Neural progenitor cell (in vitro differentiated cells): Measurements from ENCODE around the gene POMGNT2. TPM values are rescaled to one million over a fixed set of nuclear protein-coding genes. Genes with fewer than 3 reads are reported as not detected.

Source experiments
- DNase-seq: peaks from one replicate; pipeline ENCODE4 v3.0.0-alpha.2; 2016; ENCODE audit warnings: low spot score
- H2AFZ ChIP-seq: fragments of 200-600 bp; sonication (generic); replicated peaks from 2 replicates; pipeline ENCODE4 v1.6.1; 2016; ENCODE audit warnings: antibody characterized with exemption
- H3F3A ChIP-seq: fragments of 200-600 bp; sonication (generic); 2 replicates; pipeline ENCODE4 v1.6.1; 2016; ENCODE audit warnings: antibody characterized with exemption, low read depth
- H3K27ac ChIP-seq: fragments of 200-600 bp; sonication (generic); 2 replicates; pipeline ENCODE4 v1.5.1; 2016; ENCODE audit warnings: mild to moderate bottlenecking
- H3K27me3 ChIP-seq: fragments of 200-600 bp; sonication (generic); 2 replicates; pipeline ENCODE4 v1.6.1; 2016; ENCODE audit warnings: mild to moderate bottlenecking, moderate library complexity
- H3K36me3 ChIP-seq: fragments of 200-600 bp; sonication (generic); 2 replicates; pipeline ENCODE4 v1.5.1; 2016
- H3K4me1 ChIP-seq: fragments of 200-600 bp; sonication (generic); 2 replicates; pipeline ENCODE4 v1.6.1; 2016; ENCODE audit warnings: mixed run types
- H3K4me2 ChIP-seq: fragments of 200-600 bp; sonication (generic); 2 replicates; pipeline ENCODE4 v1.6.1; 2016
- H3K4me3 ChIP-seq: fragments of 200-600 bp; sonication (generic); 2 replicates; pipeline ENCODE4 v1.5.1; 2016
- H3K79me2 ChIP-seq: fragments of 200-600 bp; sonication (generic); 2 replicates; pipeline ENCODE4 v1.6.1; 2016; ENCODE audit warnings: low read depth
- H3K9ac ChIP-seq: fragments of 200-600 bp; sonication (generic); 2 replicates; pipeline ENCODE4 v1.6.1; 2016
- H3K9me3 ChIP-seq: fragments of 200-600 bp; sonication (generic); 2 replicates; pipeline ENCODE4 v1.5.1; 2016; ENCODE audit warnings: low read depth
- H4K20me1 ChIP-seq: fragments of 200-600 bp; sonication (generic); 2 replicates; pipeline ENCODE4 v1.6.1; 2016; ENCODE audit warnings: low read depth
- H3K27ac Mint-ChIP-seq: 3 replicates; pipeline ENCODE4 v1.8.0; 2021; ENCODE audit warnings: mixed read lengths
- H3K27me3 Mint-ChIP-seq: 2 replicates; pipeline ENCODE4 v1.8.0; 2022; ENCODE audit warnings: low read depth, mild to moderate bottlenecking, inconsistent platforms, moderate library complexity, mixed read lengths; ENCODE audit not compliant: insufficient read depth
- H3K36me3 Mint-ChIP-seq: 3 replicates; pipeline ENCODE4 v1.8.0; 2021; ENCODE audit warnings: mixed read lengths
- H3K4me1 Mint-ChIP-seq: 3 replicates; pipeline ENCODE4 v1.8.0; 2021; ENCODE audit warnings: mixed read lengths
- H3K4me3 Mint-ChIP-seq: 3 replicates; pipeline ENCODE4 v1.8.0; 2021; ENCODE audit warnings: mild to moderate bottlenecking, moderate library complexity, mixed read lengths
- H3K9me3 Mint-ChIP-seq: 3 replicates; pipeline ENCODE4 v1.8.0; 2020; ENCODE audit warnings: mixed read lengths
- CTCF ChIP-seq: fragments of 200-600 bp; sonication (generic); IDR thresholded peaks from 2 replicates; pipeline ENCODE4 v1.5.1; 2017; ENCODE audit warnings: antibody characterized with exemption, mild to moderate bottlenecking
- EZH2 ChIP-seq: fragments of 200-600 bp; sonication (generic); IDR thresholded peaks from 2 replicates; pipeline ENCODE4 v1.6.1; 2017; ENCODE audit warnings: antibody characterized with exemption, mild to moderate bottlenecking, moderate library complexity
- EZH2phosphoT487 ChIP-seq: fragments of 200-600 bp; sonication (generic); IDR thresholded peaks from 2 replicates; pipeline ENCODE4 v1.6.1; 2017; ENCODE audit warnings: antibody characterized with exemption
- total RNA-seq: library from RNA; depleted of rRNA; stranded (reverse); fragments of >200 nt; gene quantifications from 2 replicates; pipeline ENCODE4 v1.2.3, GENCODE V29; 2015; ENCODE audit warnings: low replicate concordance

POMGNT2 gene
- total RNA-seq, 1 donor from 2014 or later: 13.2 TPM

GRCh38 chr3:43132870-43133636 lies 27.2 kb upstream of the POMGNT2 start:
- Mint-ChIP-seq H3K4me1 (peaks cover 10% of the 10 kb centered on the region), H3K36me3 (no peaks in the 10 kb centered on the region), H3K27ac (no peak overlapping the region), H3K27me3 (no peaks in the 10 kb centered on the region), H3K4me3 (no peak overlapping the region), H3K9me3 (peaks cover 10% of the 10 kb centered on the region)
- Histone ChIP-seq H3K4me2 (no peak overlapping the region), H3K9ac (no peak overlapping the region), H3F3A (no peaks in the 10 kb centered on the region), H2AFZ (no peak overlapping the region), H3K27me3 (no peaks in the 10 kb centered on the region), H3K9me3 (no peaks in the 10 kb centered on the region), H3K79me2 (no peaks in the 10 kb centered on the region), H4K20me1 (no peaks in the 10 kb centered on the region), H3K4me3 (no peak overlapping the region), H3K36me3 (no peaks in the 10 kb centered on the region), H3K4me1 (no peaks in the 10 kb centered on the region), H3K27ac (no peak overlapping the region)
- no peak for DNase-seq
- TF ChIP-seq EZH2: no peak
- TF ChIP-seq CTCF: no peak
- no peak for TF ChIP-seq EZH2phosphoT487

- Mint-ChIP-seq H3K4me3 (no peak overlapping the region), H3K36me3 (no peaks in the 10 kb centered on the region), H3K27ac (no peak overlapping the region), H3K9me3 (peaks cover 6% of the 10 kb centered on the region), H3K27me3 (no peaks in the 10 kb centered on the region), H3K4me1 (peaks cover 10% of the 10 kb centered on the region)
- Histone ChIP-seq H3K36me3 (no peaks in the 10 kb centered on the region), H3K9me3 (no peaks in the 10 kb centered on the region), H4K20me1 (no peaks in the 10 kb centered on the region), H3K4me1 (no peaks in the 10 kb centered on the region), H3K27ac (no peak overlapping the region), H2AFZ (no peak overlapping the region), H3K9ac (no peak overlapping the region), H3K27me3 (no peaks in the 10 kb centered on the region), H3K4me2 (no peak overlapping the region), H3K4me3 (no peak overlapping the region), H3K79me2 (no peaks in the 10 kb centered on the region), H3F3A (no peaks in the 10 kb centered on the region)
- TF ChIP-seq EZH2 (no peak), CTCF (no peak), EZH2phosphoT487 (no peak)
- no peak for DNase-seq
Measured at GRCh38 chr3:43132193-43132592, 26.3 kb upstream of the POMGNT2 start.

- Histone ChIP-seq H3K36me3 (no peaks in the 10 kb centered on the region), H3K4me2 (no peak overlapping the region), H3K9ac (no peak overlapping the region), H3F3A (no peaks in the 10 kb centered on the region), H2AFZ (no peak overlapping the region), H4K20me1 (no peaks in the 10 kb centered on the region), H3K79me2 (no peaks in the 10 kb centered on the region), H3K27ac (no peak overlapping the region), H3K4me3 (no peak overlapping the region), H3K9me3 (no peaks in the 10 kb centered on the region), H3K4me1 (no peaks in the 10 kb centered on the region), H3K27me3 (no peaks in the 10 kb centered on the region)
- Mint-ChIP-seq H3K27me3 (no peaks in the 10 kb centered on the region), H3K4me3 (no peak overlapping the region), H3K4me1 (peaks cover 8% of the 10 kb centered on the region), H3K9me3 (peaks cover 6% of the 10 kb centered on the region), H3K36me3 (no peaks in the 10 kb centered on the region), H3K27ac (no peak overlapping the region)
- TF ChIP-seq EZH2phosphoT487: no peak
- DNase-seq: no peak
Measured at GRCh38 chr3:43128464-43128863, 22.6 kb upstream of the POMGNT2 start.

- H3K27me3 ChIP-seq: no peaks in the 10 kb centered on the region
- H4K20me1 ChIP-seq: no peaks in the 10 kb centered on the region
- H3K9me3 Mint-ChIP-seq: peaks cover 9% of the 10 kb centered on the region
- TF ChIP-seq EZH2phosphoT487: no peak
- no peak for TF ChIP-seq EZH2
- no peak for TF ChIP-seq CTCF
- H3K36me3 Mint-ChIP-seq: no peaks in the 10 kb centered on the region
- H3K27ac ChIP-seq: no peak overlapping the region
- no peak overlapping the region for H3K9ac ChIP-seq
- no peak overlapping the region for H3K4me2 ChIP-seq
- H3K79me2 ChIP-seq: no peaks in the 10 kb centered on the region
- H3K9me3 ChIP-seq: no peaks in the 10 kb centered on the region
- no peaks in the 10 kb centered on the region for H3F3A ChIP-seq
- no peak for DNase-seq
- no peaks in the 10 kb centered on the region for H3K4me1 Mint-ChIP-seq
- no peaks in the 10 kb centered on the region for H3K4me1 ChIP-seq
- no peak overlapping the region for H2AFZ ChIP-seq
- H3K4me3 Mint-ChIP-seq: no peak overlapping the region
- no peaks in the 10 kb centered on the region for H3K36me3 ChIP-seq
- H3K27ac Mint-ChIP-seq: no peak overlapping the region
- peaks cover 2% of the 10 kb centered on the region for H3K27me3 Mint-ChIP-seq
- no peak overlapping the region for H3K4me3 ChIP-seq
Measured at GRCh38 chr3:43126536-43126935, 20.7 kb upstream of the POMGNT2 start.
